ENCODE data around the gene ESRRA.

Gene ESRRA

GRCh38 chr11:64275031-64275800, 30.1 kb upstream of the ESRRA start:
- no peak for DNase-seq

- no peak for DNase-seq
Observed at GRCh38 chr11:64275841-64276240, 29.5 kb upstream of the ESRRA start.

GRCh38 chr11:64276653-64277431, 28.5 kb upstream of the ESRRA start:
- DNase-seq, result peak; percentile 73

GRCh38 chr11:64278576-64279190, 26.6 kb upstream of the ESRRA start:
- no peak for DNase-seq

GRCh38 chr11:64281957-64282770, 23.2 kb upstream of the ESRRA start:
- no peak for DNase-seq

GRCh38 chr11:64283092-64283491, 22.2 kb upstream of the ESRRA start:
- no peak for DNase-seq

GRCh38 chr11:64284048-64284961, 21.0 kb upstream of the ESRRA start, which contains the start of gene BAD:
Gene BAD (minus strand): TSS chr11:64284665. CDS start chr11:64284368, 297 bp downstream.
- DNase-seq, result peak; percentile 94

- peak; percentile 85 for DNase-seq
Observed at GRCh38 chr11:64284962-64285884, 20.1 kb upstream of the ESRRA start, which contains the start of gene GPR137. Gene GPR137 (plus strand): TSS chr11:64285848. CDS start chr11:64286525, 677 bp downstream.

- peak; percentile 61 for DNase-seq
Observed at GRCh38 chr11:64285885-64286800, 19.2 kb upstream of the ESRRA start.

GRCh38 chr11:64286801-64287159, 18.5 kb upstream of the ESRRA start:
- DNase-seq, result no peak

- DNase-seq, result no peak
Observed at GRCh38 chr11:64287676-64288352, 17.5 kb upstream of the ESRRA start.

- DNase-seq, result no peak
Observed at GRCh38 chr11:64288353-64288750, 17.0 kb upstream of the ESRRA start.

GRCh38 chr11:64289002-64289564, 16.2 kb upstream of the ESRRA start:
- DNase-seq, result no peak

- DNase-seq, result no peak
Observed at GRCh38 chr11:64290352-64291261, 14.7 kb upstream of the ESRRA start.

- DNase-seq, result no peak
Observed at GRCh38 chr11:64291262-64291751, 14.0 kb upstream of the ESRRA start, which contains the start of gene KCNK4. Gene KCNK4 (plus strand): TSS chr11:64291302. CDS start chr11:64293019, 1,717 bp downstream.

- DNase-seq, result no peak
Observed at GRCh38 chr11:64291752-64292459, 13.4 kb upstream of the ESRRA start.
